ENCODE data around the gene PTPRD. TPM values are rescaled to one million over a fixed set of nuclear protein-coding genes. Genes with fewer than 3 reads are reported as not detected.

The PTPRD gene
- polyA plus RNA-seq, 4 donors: 99.8 to 230 (median 118) TPM

GRCh38 chr9:8401961-8402705, 2210.7 kb downstream of the PTPRD start:
- DNase-seq (ENCODE audit: low read depth in 4 of 4, low spot score in 3 of 4): peak in 1 of 4 donors; percentile 9

- DNase-seq (ENCODE audit: low read depth in 4 of 4, low spot score in 3 of 4): no peak
Measured at GRCh38 chr9:8400378-8400777, 2212.4 kb downstream of the PTPRD start.

- no peak for DNase-seq (ENCODE audit: low read depth in 4 of 4, low spot score in 3 of 4)
Measured at GRCh38 chr9:8395022-8395421, 2217.8 kb downstream of the PTPRD start.

- no peak for DNase-seq (ENCODE audit: low read depth in 4 of 4, low spot score in 3 of 4)
Measured at GRCh38 chr9:8394341-8394740, 2218.5 kb downstream of the PTPRD start.

- DNase-seq (ENCODE audit: low read depth in 4 of 4, low spot score in 3 of 4): no peak
Measured at GRCh38 chr9:8392866-8393265, 2219.9 kb downstream of the PTPRD start.

GRCh38 chr9:8391566-8391965, 2221.2 kb downstream of the PTPRD start:
- DNase-seq (ENCODE audit: low read depth in 4 of 4, low spot score in 3 of 4): no peak

GRCh38 chr9:8391132-8391531, 2221.7 kb downstream of the PTPRD start:
- no peak for DNase-seq (ENCODE audit: low read depth in 4 of 4, low spot score in 3 of 4)

- DNase-seq (ENCODE audit: low read depth in 4 of 4, low spot score in 3 of 4): no peak
Measured at GRCh38 chr9:8390571-8390970, 2222.2 kb downstream of the PTPRD start.

- no peak for DNase-seq (ENCODE audit: low read depth in 4 of 4, low spot score in 3 of 4)
Measured at GRCh38 chr9:8389531-8389930, 2223.3 kb downstream of the PTPRD start.

- no peak for DNase-seq (ENCODE audit: low read depth in 4 of 4, low spot score in 3 of 4)
Measured at GRCh38 chr9:8388132-8388531, 2224.7 kb downstream of the PTPRD start.

GRCh38 chr9:8384091-8384490, 2228.7 kb downstream of the PTPRD start:
- no peak for DNase-seq (ENCODE audit: low read depth in 4 of 4, low spot score in 3 of 4)

GRCh38 chr9:8382777-8383527, 2229.8 kb downstream of the PTPRD start:
- no peak for DNase-seq (ENCODE audit: low read depth in 4 of 4, low spot score in 3 of 4)

GRCh38 chr9:8382266-8382665, 2230.5 kb downstream of the PTPRD start:
- no peak for DNase-seq (ENCODE audit: low read depth in 4 of 4, low spot score in 3 of 4)

- DNase-seq (ENCODE audit: low read depth in 4 of 4, low spot score in 3 of 4): no peak
Measured at GRCh38 chr9:8381601-8382000, 2231.2 kb downstream of the PTPRD start.

GRCh38 chr9:8374471-8374870, 2238.3 kb downstream of the PTPRD start:
- DNase-seq (ENCODE audit: low read depth in 4 of 4, low spot score in 3 of 4): no peak

GRCh38 chr9:8371686-8372085, 2241.1 kb downstream of the PTPRD start:
- no peak for DNase-seq (ENCODE audit: low read depth in 4 of 4, low spot score in 3 of 4)

GRCh38 chr9:8366161-8366926, 2246.5 kb downstream of the PTPRD start:
- DNase-seq (ENCODE audit: low read depth in 4 of 4, low spot score in 3 of 4): no peak

- no peak for DNase-seq (ENCODE audit: low read depth in 4 of 4, low spot score in 3 of 4)
Measured at GRCh38 chr9:8365466-8366160, 2247.2 kb downstream of the PTPRD start.

GRCh38 chr9:8365029-8365428, 2247.8 kb downstream of the PTPRD start:
- no peak for DNase-seq (ENCODE audit: low read depth in 4 of 4, low spot score in 3 of 4)

- no peak for DNase-seq (ENCODE audit: low read depth in 4 of 4, low spot score in 3 of 4)
Measured at GRCh38 chr9:8364026-8364752, 2248.6 kb downstream of the PTPRD start.

Measured in left renal pelvis (tissue), 4 donors.